ENCODE data around the gene MUTYH.

MUTYH gene

DNA sequence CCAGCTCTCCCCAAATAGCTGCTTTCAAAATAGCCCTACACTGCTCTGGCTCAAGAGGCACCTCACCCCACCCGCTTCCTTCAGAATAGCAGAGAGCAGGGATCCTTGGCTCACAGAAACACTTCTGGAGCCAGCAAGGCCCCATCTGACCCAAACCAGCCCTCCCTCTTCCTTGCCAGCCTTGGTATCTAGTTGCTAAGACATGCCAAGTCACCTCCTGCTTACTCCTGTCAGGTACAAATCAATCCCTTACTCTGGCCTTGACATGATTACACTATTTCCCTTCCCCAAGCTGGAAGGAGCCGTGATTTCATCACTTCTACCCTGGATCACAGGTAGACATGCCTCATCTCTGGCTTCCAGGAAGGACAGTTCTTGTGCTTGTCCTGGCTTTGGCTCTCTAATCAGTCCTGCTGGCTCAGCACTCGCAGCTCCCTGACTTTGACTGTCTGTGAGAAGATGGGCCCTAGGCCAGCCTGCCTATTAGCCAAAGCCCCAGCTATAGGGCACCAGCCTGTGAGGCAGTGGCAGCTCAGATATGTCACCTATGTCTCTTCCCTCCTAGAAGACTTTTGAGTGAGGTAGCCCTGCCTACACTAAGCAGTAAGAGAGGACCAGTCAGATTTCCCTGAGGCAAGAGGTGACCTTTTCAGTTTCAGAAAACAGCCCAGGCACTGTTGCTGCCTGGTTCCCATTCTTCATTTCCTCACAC lies 8.9 kb upstream of the MUTYH start:
- DNase-seq: no peak

DNA sequence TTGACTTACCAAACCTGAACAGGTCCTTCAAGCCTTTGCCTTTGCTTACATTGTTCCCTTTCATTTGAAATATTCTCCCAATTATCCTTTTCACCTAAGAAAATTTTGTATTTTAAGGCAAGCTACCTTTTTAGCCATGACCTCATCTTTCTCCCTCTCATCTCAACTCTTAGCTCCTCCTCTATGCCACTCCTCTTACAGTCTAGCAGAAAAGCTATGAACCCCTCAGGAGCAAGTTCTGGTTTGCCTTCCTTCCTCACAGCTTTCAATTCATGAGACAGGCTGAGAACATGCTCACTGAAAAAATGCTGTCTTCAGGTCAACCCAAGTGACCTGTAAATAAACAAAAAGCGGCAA lies 8.3 kb upstream of the MUTYH start:
- no peak for DNase-seq

GRCh38 chr1:45348020-45348419 lies 7.8 kb upstream of the MUTYH start:
- no peak for DNase-seq

GRCh38 chr1:45346473-45346872 lies 6.2 kb upstream of the MUTYH start:
- no peak for DNase-seq

GRCh38 chr1:45345014-45345413 lies 4.8 kb upstream of the MUTYH start:
- DNase-seq: no peak

DNA sequence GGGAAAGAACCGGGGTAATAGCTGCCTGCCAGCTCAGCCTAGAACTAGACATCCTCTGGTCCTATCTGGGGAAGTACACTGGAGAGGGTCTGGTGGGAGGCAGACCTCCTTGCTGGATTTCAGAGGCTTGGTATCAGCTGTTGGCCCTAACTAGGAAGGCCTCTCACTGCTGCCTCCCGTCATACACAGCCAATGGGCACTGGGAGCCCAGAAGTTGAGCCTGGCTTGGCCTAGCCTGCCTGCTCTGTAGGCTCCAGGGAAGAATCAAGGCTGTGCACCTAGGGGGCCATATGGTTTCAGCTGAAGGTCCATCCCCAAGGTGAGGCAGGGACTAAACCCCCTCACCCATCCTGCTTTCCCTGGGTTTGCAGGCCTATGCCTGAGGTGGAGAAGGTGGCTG lies 4.3 kb upstream of the MUTYH start:
- no peak for DNase-seq

DNA sequence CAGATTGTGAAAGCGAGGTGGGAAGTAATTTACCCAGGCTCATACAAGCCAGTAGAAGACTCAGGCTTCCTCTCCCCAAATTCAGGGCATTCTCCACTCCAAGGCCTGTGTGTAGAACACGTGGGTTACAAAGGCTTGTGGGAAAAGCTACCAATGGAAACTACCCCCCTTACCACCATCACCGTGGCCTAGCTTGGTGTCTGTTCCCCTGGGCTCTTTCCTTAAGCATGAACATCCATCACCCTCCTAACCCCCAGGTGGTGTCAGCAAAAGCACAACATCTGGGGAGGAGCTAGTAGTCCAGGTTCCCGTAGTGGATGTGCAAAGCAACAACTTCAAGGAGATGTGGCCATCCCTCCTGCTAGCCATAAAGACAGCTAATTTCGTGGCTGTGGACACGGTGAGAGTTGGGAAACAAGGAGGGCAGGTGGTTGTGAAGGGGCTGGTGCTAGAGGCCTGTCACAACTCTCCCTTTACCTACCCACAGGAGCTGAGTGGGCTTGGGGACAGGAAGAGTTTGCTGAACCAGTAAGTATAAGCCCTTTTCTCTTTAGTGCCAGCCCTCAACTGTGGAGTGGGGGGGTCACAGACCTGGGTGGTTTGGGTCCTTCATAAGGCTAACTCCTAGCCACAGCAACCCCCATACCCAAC lies 701 bp upstream of the MUTYH start:
- DNase-seq: no peak

DNA sequence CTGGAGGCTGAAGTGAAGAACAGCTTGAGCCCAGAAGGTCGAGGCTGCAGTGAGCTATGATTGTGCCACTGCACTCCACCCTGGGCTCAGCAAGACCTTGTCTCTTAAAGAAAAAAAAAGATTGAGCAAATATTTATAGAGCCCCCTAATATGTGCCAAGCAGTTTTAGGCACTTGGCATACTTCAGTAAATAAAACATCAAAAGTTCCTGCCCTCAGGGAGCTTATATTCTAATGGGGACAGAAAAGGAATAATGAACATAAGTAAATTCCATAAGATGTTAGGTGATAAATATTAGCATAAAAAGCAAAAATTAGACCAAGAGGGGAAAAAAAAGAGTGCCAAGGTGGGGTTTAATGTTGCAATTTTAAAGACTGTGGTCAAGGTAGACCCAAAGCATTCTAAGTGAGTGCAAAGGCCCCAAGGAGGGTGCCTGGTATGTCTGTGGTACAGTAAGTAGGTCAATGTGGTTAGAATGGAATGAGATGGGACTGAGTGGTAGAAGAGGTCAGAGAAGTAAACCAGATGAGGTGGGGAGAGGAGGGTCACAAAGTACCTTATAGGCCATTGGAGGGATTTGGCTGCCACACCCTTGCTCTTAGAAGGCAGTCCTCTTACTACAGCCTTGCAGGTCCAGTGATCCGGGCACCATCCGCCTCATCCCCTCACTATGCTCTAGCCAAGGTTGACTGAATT lies 2.5 kb downstream of the MUTYH start:
- DNase-seq: no peak

- no peak for DNase-seq
Measured at GRCh38 chr1:45335855-45336324, 4.3 kb downstream of the MUTYH start.

DNA sequence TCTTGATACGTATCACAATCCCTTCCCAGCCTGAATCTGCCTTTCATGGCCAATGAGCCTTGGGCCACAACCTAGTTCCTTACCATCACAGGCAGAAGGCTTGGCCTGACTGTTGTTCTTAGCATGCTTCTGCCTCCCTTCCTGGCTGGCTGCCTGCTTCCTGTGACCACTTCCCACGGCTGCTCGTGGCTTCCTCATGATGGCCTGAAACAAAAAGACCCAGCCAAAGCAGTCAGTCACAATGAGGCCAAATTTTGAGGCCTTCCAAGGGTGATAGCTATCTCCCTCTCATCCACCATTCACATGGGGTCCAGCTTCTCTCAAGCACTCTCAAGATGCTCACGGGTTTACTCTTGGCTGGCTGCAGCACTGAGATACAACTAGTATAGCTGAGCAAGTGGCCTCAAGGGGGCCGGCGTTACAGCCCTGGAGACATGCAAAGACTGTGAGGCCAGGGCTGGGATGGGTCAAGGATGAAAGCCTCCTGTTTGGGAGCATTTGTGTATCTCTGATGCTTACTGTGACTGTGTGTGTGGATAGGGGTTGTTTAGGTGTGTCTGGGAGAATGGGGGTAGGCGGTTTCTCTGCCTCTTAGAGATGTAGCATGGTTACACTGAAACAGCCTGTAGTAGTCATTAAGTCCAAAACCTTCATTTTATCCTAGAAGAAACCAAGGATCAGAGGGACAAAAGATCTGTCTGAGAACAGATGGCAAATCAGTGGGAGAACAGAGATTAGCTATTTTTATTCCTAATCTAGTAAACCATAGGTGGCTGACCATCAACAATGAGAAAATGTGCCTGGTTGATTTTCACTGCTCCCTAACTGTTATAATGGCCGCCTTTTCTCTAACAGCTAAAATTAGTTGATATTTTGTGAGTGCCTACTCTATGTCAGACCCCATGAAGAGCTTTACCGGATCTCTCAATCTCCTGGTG lies 5.7 kb downstream of the MUTYH start:
- no peak for DNase-seq

- DNase-seq: no peak
Measured at GRCh38 chr1:45332346-45332720, 7.9 kb downstream of the MUTYH start.

DNA sequence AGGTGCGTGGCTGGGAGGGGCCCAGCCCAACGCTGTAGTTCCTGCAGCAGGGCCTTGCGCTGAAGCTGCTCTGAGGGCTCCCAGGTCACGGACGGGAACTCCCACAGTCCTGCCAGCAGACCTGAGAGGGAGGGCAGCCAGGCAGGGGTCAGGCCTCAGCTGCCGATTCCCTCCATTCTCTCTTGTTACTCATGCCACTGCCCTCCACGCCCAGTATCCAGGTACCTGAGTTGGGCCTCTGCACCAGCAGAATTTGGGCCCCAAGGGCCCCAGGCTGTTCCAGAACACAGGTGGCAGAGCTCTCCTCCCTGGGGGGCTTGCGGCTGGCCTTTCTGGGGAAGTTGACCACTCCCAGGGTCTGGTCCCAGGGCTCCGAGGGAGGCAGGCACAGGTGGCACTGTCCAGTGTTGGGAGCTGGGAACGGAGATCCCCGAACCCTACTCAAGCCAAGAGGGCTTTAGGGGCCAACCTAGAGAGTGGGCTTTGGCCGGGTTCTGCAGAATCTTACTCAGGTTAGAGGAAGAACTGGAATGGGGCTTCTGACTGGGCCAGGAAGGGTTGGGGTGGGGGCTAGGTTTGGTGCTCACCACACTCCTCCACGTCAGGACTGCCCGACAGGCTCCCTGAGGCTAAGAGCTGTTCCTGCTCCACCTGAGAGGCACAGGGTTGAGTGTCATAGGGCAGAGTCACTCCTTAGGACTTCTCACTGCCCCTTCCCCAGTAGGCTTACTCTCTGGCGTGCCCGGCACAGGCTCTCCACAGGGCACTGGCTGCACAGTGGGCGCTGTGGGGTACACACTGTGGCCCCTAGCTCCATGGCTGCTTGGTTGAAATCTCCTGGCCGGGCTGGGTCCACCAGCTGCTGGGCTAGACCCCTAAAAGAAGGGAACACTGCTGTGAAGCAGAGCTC lies 8.5 kb downstream of the MUTYH start:
- DNase-seq: no peak

GRCh38 chr1:45329445-45329844 lies 10.8 kb downstream of the MUTYH start:
- DNase-seq: no peak

DNA sequence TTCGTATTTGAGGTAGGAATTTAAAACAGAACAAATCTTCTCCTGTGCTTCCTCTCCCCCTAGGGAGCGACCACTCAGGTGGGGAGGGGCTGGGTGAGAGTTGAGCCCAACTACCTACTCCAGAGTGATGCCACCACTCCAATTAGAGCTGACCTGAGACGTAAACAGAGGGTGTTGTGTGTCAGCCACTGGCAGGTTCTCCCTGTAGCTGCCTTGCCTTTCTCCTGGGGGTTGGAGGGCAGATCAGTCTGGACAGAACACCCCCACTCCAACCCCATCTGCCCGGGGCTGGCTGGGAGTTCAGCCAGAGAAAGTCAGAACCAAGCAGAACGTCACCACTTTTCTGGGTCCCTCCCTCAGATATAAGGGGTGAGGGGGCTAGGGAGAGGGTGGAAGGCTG lies 11.6 kb downstream of the MUTYH start:
- no peak for DNase-seq

- DNase-seq: no peak
Measured at GRCh38 chr1:45327644-45328515, 12.4 kb downstream of the MUTYH start.

DNA sequence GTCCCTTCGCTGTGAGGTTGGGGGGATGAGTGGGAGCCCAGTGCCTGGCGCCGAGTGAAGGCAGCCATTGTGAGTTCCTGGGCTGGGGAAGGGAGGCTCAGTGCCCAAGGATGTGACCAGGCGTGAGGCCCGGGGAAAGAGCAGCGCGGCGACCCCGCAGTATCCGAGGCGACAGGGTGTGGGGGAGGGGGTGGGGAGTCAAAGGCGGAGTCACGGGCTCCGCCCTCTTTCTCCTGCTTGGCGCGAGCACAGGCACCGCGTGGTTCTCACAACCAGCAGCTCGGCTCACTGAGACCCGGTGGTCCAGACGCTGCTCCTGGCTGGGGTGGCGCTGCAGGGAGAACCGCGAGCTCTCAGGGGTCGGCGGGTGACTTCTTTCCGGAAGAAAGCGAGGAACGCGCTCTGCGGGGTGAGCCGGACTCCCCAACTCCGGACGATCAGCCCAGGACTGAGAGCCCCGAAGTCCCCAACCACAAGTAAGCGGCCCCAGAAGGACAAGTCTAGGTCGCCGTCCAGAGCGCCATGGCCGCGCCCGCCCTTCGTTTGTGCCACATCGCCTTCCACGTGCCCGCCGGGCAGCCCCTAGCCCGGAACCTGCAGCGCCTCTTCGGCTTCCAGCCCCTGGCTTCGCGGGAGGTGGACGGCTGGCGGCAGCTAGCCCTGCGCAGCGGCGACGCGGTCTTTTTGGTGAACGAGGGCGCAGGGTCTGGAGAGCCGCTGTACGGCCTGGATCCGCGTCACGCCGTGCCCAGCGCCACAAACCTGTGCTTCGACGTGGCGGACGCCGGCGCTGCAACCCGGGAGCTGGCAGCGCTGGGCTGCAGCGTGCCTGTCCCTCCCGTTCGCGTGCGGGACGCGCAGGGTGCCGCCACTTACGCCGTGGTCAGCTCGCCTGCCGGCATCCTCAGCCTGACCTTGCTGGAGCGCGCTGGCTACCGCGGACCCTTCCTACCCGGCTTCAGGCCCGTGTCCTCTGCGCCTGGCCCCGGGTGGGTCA lies 13.3 kb downstream of the MUTYH start, which contains the start of gene HPDL:
Gene HPDL, plus strand, starts transcription at position 269 of the 997 bp plus-strand sequence. Its CDS starts 254 bp downstream, at position 523.
- peak; percentile 87 for DNase-seq

- no peak for DNase-seq
Measured at GRCh38 chr1:45325851-45326506, 14.3 kb downstream of the MUTYH start.

DNA sequence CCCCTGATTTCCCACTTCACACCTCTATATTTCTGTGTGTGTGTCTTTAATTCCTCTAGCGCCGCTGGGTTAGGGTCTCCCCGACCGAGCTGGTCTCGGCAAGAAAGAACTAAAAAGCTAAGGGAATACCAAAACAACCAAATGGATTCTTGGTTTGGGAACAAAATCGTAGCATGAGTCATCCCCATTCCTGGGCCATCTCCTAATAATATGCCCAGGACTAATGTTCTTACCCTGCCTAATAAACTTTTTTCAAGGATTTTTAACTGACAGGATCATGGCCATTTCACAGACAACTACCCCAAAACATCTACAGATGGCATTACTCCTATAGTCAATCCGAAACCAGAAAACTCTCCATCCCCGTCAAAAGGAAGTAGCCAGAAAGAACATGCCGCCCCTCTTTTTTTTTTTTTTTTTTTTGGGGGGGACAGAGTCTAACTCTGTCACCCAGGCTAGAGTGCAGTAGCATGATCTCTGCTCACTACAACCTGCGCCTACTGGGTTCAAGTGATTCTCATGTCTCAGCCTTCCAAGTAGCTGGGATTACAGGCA lies 17.7 kb downstream of the MUTYH start:
- DNase-seq: no peak

DNA sequence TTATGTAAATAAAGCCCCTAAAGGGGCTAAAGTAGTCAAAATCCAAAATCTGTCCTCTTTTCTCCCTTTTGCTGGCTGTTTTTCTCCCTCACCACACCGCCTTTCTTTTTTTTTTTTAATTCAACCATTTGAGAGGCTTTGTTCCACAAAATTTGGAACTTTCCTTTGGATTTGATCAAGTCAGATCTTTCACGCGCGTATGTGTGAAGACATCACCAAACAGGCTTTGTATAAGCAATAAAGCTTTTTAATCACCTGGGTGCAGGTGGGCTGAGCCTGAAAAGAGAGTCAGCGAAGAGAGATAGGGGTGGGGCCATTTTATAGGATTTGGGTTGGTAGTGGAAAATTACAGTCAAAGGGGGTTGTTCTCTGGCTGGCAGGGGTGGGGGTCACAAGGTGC lies 18.8 kb downstream of the MUTYH start:
- DNase-seq: no peak
